Stimulated activated CD4-positive, alpha-beta T cell treated with anti-CD3 and anti-CD28 coated beads, Interleukin-2, amount 100 ng/mL, for 48 hours (primary cell): ENCODE data around the gene CLIC3.

Experiments
- DNase-seq, 2 donors: peaks; one replicate each; pipeline ENCODE4 v3.0.0-alpha.2; 2020

CLIC3 gene

GRCh38 chr9:136963341-136963740 is 33.0 kb downstream of the CLIC3 start:
- no peak for DNase-seq

- DNase-seq, result no peak
Observed at GRCh38 chr9:136962701-136963248, 33.6 kb downstream of the CLIC3 start.

GRCh38 chr9:136962163-136962562 is 34.2 kb downstream of the CLIC3 start:
- no peak for DNase-seq

- no peak for DNase-seq
Observed at GRCh38 chr9:136961279-136962065, 34.9 kb downstream of the CLIC3 start.

GRCh38 chr9:136960938-136961275 is 35.5 kb downstream of the CLIC3 start:
- no peak for DNase-seq

- DNase-seq, result no peak
Observed at GRCh38 chr9:136960212-136960937, 36.0 kb downstream of the CLIC3 start.

- DNase-seq, result no peak
Observed at GRCh38 chr9:136958898-136959850, 37.2 kb downstream of the CLIC3 start.

GRCh38 chr9:136958473-136958872 is 37.9 kb downstream of the CLIC3 start:
- DNase-seq, result no peak

- DNase-seq, result no peak
Observed at GRCh38 chr9:136957901-136958300, 38.5 kb downstream of the CLIC3 start.

GRCh38 chr9:136957461-136957860 is 38.9 kb downstream of the CLIC3 start:
- no peak for DNase-seq

- no peak for DNase-seq
Observed at GRCh38 chr9:136956604-136957003, 39.8 kb downstream of the CLIC3 start.

GRCh38 chr9:136955943-136956335 is 40.4 kb downstream of the CLIC3 start:
- DNase-seq, result no peak

GRCh38 chr9:136955202-136955942 is 41.0 kb downstream of the CLIC3 start:
- DNase-seq, result no peak

GRCh38 chr9:136954270-136955083 is 41.9 kb downstream of the CLIC3 start:
- no peak for DNase-seq

- DNase-seq, result no peak
Observed at GRCh38 chr9:136953771-136954269, 42.5 kb downstream of the CLIC3 start.

- DNase-seq, result no peak
Observed at GRCh38 chr9:136952876-136953770, 43.2 kb downstream of the CLIC3 start.

- no peak for DNase-seq
Observed at GRCh38 chr9:136952321-136952850, 44.0 kb downstream of the CLIC3 start.

- DNase-seq, result no peak
Observed at GRCh38 chr9:136951541-136952320, 44.6 kb downstream of the CLIC3 start, which contains the start of gene LCN12. Gene LCN12, plus strand, starts transcription at chr9:136952273. Its CDS starts 55 bp downstream, at chr9:136952328.
